DOHH2 (cell line): ENCODE data around the gene GTF3C1.

Experiments used
- H3F3A ChIP-seq: fragments of 200-600 bp; sonication (generic), shearing (Covaris generic); 2 replicates; pipeline ENCODE4 v1.6.0; 2016; ENCODE audit warnings: antibody characterized with exemption, mild to moderate bottlenecking; ENCODE audit not compliant: control insufficient read depth, insufficient read depth
- H3K27ac ChIP-seq: fragments of 200-600 bp; sonication (generic); 2 replicates; pipeline ENCODE4 v1.5.1; 2014; ENCODE audit warnings: low read depth, mild to moderate bottlenecking, low read length, moderate library complexity
- H3K27me3 ChIP-seq: fragments of 200-600 bp; sonication (generic); 2 replicates; pipeline ENCODE4 v1.6.1; 2014; ENCODE audit warnings: mild to moderate bottlenecking, low read length, mixed read lengths; ENCODE audit not compliant: control insufficient read depth
- H3K36me3 ChIP-seq: fragments of 200-600 bp; sonication (generic); 2 replicates; pipeline ENCODE4 v1.6.1; 2014; ENCODE audit warnings: mild to moderate bottlenecking, low read length, moderate library complexity, mixed read lengths; ENCODE audit not compliant: control insufficient read depth
- H3K4me1 ChIP-seq: fragments of 200-600 bp; sonication (generic); 2 replicates; pipeline ENCODE4 v1.6.1; 2014; ENCODE audit warnings: mild to moderate bottlenecking, low read length, mixed read lengths; ENCODE audit not compliant: control insufficient read depth
- H3K4me2 ChIP-seq: fragments of 200-600 bp; sonication (generic); 2 replicates; pipeline ENCODE4 v1.6.0; 2014; ENCODE audit warnings: mild to moderate bottlenecking, low read length, moderate library complexity
- H3K4me3 ChIP-seq: fragments of 200-600 bp; sonication (generic); 2 replicates; pipeline ENCODE4 v1.5.1; 2014; ENCODE audit warnings: mild to moderate bottlenecking, low read length, mixed read lengths
- H3K79me2 ChIP-seq: fragments of 200-600 bp; sonication (generic); 2 replicates; pipeline ENCODE4 v1.6.1; 2014; ENCODE audit warnings: mild to moderate bottlenecking, low read length, mixed read lengths; ENCODE audit not compliant: control insufficient read depth
- H3K9me2 ChIP-seq: fragments of 200-600 bp; sonication (generic); replicated peaks from 2 replicates; pipeline ENCODE4 v1.6.1; 2014; ENCODE audit warnings: mild to moderate bottlenecking, low read length, mixed read lengths; ENCODE audit not compliant: control insufficient read depth
- H3K9me3 ChIP-seq: fragments of 200-600 bp; sonication (generic); 2 replicates; pipeline ENCODE4 v1.6.1; 2014; ENCODE audit warnings: antibody characterized with exemption, low read length, mixed read lengths; ENCODE audit not compliant: control insufficient read depth, insufficient read depth
- H4K20me1 ChIP-seq: fragments of 200-600 bp; sonication (generic); 2 replicates; pipeline ENCODE4 v1.6.0; 2014; ENCODE audit warnings: low read depth, mild to moderate bottlenecking, antibody characterized with exemption, low read length, moderate library complexity; ENCODE audit not compliant: control insufficient read depth, insufficient read depth
- CTCF ChIP-seq: fragments of 200-600 bp; sonication (generic); IDR thresholded peaks from one replicate; pipeline ENCODE4 v1.5.1; 2014; ENCODE audit warnings: antibody characterized with exemption, mild to moderate bottlenecking, low read depth, low read length; ENCODE audit not compliant: poor library complexity, severe bottlenecking
- EZH2phosphoT487 ChIP-seq: fragments of 200-600 bp; sonication (generic); IDR thresholded peaks from 2 replicates; pipeline ENCODE4 v1.6.1; 2017; ENCODE audit warnings: borderline replicate concordance, mild to moderate bottlenecking, antibody characterized with exemption, low read length, moderate library complexity, mixed read lengths

GTF3C1 gene

GRCh38 chr16:27431773-27432532 lies 117.8 kb downstream of the GTF3C1 start:
- Histone ChIP-seq H3K4me2 (peak overlapping the region; percentile 0; the same call in 1 of the 2 replicates), H3K27me3 (no peaks in the 10 kb centered on the region), H3K9me2 (no peaks in the 10 kb centered on the region), H3K27ac (no peak overlapping the region), H3K36me3 (peaks cover 85% of the 10 kb centered on the region), H3K4me3 (no peak overlapping the region), H3K79me2 (peaks cover 31% of the 10 kb centered on the region), H3K4me1 (peaks cover 59% of the 10 kb centered on the region), H4K20me1 (peaks cover 3% of the 10 kb centered on the region; the same call in 1 of the 2 replicates), H3K9me3 (no peaks in the 10 kb centered on the region), H3F3A (peaks cover 7% of the 10 kb centered on the region; the same call in 1 of the 2 replicates)
- TF ChIP-seq EZH2phosphoT487 (no peak), CTCF (no peak)

GRCh38 chr16:27430923-27431484 lies 118.7 kb downstream of the GTF3C1 start:
- Histone ChIP-seq H3K4me2 (peak overlapping the region; percentile 90), H3K4me3 (no peak overlapping the region; the same call in 1 of the 2 replicates), H3F3A (peaks cover 14% of the 10 kb centered on the region), H4K20me1 (peaks cover 3% of the 10 kb centered on the region; the same call in 1 of the 2 replicates), H3K27ac (no peak overlapping the region), H3K79me2 (peaks cover 34% of the 10 kb centered on the region), H3K4me1 (peaks cover 68% of the 10 kb centered on the region), H3K27me3 (no peaks in the 10 kb centered on the region), H3K9me3 (no peaks in the 10 kb centered on the region), H3K9me2 (no peaks in the 10 kb centered on the region), H3K36me3 (peaks cover 76% of the 10 kb centered on the region)
- TF ChIP-seq EZH2phosphoT487, result no peak
- TF ChIP-seq CTCF, result no peak

GRCh38 chr16:27430512-27430911 lies 119.2 kb downstream of the GTF3C1 start:
- Histone ChIP-seq H3K36me3 (peaks cover 74% of the 10 kb centered on the region), H4K20me1 (peaks cover 3% of the 10 kb centered on the region; the same call in 1 of the 2 replicates), H3K27ac (no peak overlapping the region), H3K4me1 (peaks cover 73% of the 10 kb centered on the region), H3K27me3 (no peaks in the 10 kb centered on the region), H3K4me2 (peak overlapping the region; percentile 90), H3K9me2 (no peaks in the 10 kb centered on the region), H3K9me3 (no peaks in the 10 kb centered on the region), H3K4me3 (peak overlapping the region; percentile 84; the same call in 1 of the 2 replicates), H3F3A (peaks cover 17% of the 10 kb centered on the region), H3K79me2 (peaks cover 34% of the 10 kb centered on the region)
- no peak for TF ChIP-seq EZH2phosphoT487
- no peak for TF ChIP-seq CTCF
